Sigmoid colon (tissue), 4 donors: ENCODE results near the gene FLRT1.

Experiments
- CTCF ChIP-seq, 4 experiments: fragments of 450-650 bp in 3 of 4; fragments of 200-600 bp in 1 of 4; IDR thresholded peaks; one replicate each; pipeline ENCODE4 v1.5.1; 2016 to 2019; ENCODE audit warnings: antibody characterized with exemption in 4 of 4, mild to moderate bottlenecking in 3 of 4, moderate library complexity in 2 of 4
- EP300 ChIP-seq, 4 donors: sonication (generic); formaldehyde crosslinking; IDR thresholded peaks; one replicate each; pipeline ENCODE4 v1.6.1; 2017; ENCODE audit warnings: antibody characterized with exemption in 4 of 4
- POLR2AphosphoS5 ChIP-seq, 4 donors: sonication (generic); formaldehyde crosslinking; IDR thresholded peaks; one replicate each; pipeline ENCODE4 v1.6.1; 2017; ENCODE audit warnings: antibody characterized with exemption in 4 of 4

GRCh38 chr11:63996512-63996911 is 39.2 kb upstream of the FLRT1 start:
- TF ChIP-seq EP300 (IDR thresholded peaks at IDR 0.05): no peak
- TF ChIP-seq CTCF (IDR thresholded peaks at IDR 0.05): no peak
- no peak for TF ChIP-seq POLR2AphosphoS5 (IDR thresholded peaks at IDR 0.05)
